GM18508 (cell line): Measurements from ENCODE around the gene RPS26.
"Not testable (repeated sequence)": the region's sequence is repeated elsewhere in the genome, so short reads cannot be mapped to it uniquely, and the experiment has no call there.

ENCODE experiments used
- ATAC-seq: cut with Tn5 transposase; IDR thresholded peaks from one replicate; pipeline ENCODE4 v1.9.1; 2021; ENCODE audit warnings: moderate number of reproducible peaks; ENCODE audit not compliant: insufficient read depth, unreplicated experiment

RPS26 gene

DNA sequence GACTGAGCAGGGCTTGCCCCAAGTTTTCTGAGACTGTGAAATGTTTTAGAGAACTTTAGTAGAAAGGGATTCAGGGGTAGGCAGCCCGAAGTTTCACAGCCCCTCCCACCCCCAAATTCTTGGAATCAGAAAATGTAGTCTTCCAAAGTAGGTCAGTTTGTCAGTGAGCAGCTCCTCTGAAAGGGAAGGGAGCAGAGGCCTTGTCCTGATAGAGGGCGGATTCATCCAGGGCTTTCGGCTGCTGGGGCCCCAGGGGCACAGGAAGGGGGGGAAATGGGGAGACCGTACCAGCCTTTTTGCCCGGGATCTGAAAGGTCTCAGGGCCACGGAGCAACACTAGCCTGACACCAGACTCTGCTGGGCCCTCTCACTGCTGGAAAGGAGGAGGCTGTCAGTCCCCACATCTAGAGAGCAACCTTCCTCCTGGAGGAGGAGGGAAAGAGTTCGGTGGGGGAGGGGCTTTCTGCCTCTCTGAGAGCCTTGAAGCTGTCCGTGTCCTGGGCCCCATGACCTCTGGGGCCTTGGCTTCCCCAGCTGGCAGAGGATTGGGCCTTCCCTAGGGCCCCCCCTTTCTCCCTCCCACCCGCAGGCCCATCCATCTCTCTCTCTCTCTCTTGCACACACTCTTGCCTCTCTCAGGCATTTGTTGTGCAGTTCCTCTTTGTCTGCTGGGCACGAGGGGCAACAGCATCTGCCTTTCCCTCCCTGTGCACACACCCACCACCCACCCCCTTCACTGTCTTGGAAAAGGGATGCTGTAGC is 21.1 kb upstream of the RPS26 start, which contains the start of gene IKZF4:
TSS of gene IKZF4 (plus strand) at position 621 of the 762 bp plus-strand sequence. CDS start 451 bp downstream, outside the sequence.
- ATAC-seq, result no peak

DNA sequence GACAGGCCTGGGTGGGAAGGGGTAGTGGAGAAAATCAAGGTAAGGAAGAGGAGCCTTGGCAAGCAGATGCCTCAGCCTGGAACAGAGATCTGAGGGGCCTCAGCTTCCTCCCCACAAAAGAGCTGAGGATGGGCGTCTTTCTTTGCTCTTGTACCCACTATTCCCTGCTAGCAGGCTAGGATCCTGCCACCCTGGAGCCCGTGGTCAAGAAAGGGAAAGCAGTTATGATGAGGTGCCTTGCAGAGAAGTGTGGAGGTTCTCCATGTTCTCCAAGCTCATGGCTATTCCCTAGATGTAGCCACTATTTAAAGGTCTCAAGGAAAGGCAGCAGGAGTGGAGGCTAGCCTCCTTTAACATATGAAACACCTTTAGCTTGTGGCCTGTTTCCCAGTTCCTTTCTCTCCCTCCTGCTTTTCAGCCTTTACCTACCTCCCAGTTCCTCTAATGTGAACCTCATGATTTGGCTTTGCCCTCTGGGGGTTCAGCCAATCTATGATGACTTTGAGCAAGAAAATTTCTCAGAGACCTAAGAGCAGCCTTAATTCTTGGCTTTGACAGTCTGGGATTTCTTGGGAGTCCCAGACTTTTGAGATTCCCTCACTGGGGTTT is 19.7 kb upstream of the RPS26 start:
- ATAC-seq, result no peak

DNA sequence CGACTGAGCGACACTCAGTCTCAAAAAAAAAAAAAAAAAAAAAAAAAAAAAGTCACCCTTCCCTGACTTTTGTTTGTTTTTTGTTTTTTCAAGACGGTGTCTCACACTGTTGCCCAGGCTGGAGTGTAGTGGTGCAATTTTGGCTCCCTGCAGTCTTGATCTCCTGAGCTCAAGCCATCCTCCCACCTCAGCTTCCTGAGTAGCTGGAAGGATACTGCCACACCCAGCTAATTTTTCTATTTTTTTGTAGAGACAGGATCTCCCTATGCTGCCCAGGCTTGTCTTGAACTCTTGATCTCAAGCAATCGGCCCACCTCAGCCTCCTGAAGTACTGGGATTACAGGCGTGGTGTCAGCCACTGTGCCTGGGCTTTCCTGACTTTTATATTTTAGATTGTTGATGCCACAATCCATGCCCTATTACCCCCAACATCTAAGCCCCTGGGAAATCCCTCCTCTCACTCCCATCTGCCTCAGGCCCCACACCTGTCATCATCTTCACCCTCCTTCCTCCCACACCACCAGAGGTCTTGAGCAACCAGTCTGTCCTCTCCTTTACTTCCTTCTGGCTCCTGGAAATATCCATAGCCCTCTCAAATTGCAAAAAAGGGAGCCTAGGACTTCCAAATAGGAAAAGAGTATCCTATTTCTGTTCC is 13.1 kb upstream of the RPS26 start:
- no peak for ATAC-seq

DNA sequence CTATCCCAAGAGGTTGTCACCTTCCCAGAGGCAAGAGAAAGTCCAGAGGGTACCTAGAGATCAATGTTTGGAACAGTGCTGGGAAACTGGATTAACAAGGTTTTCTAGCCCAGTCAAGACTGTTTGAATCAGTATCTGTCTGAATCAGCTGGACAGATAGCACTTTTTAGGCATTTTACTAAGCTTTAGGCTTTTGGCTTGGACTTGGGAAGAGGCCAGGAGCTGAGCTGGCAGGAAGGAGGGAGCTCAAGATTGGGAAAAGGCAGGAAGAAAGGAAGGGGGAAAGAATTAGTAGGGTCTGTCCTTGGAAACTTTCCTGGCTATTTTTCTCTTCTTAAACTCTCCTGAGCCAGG is 12.6 kb upstream of the RPS26 start:
- no peak for ATAC-seq

DNA sequence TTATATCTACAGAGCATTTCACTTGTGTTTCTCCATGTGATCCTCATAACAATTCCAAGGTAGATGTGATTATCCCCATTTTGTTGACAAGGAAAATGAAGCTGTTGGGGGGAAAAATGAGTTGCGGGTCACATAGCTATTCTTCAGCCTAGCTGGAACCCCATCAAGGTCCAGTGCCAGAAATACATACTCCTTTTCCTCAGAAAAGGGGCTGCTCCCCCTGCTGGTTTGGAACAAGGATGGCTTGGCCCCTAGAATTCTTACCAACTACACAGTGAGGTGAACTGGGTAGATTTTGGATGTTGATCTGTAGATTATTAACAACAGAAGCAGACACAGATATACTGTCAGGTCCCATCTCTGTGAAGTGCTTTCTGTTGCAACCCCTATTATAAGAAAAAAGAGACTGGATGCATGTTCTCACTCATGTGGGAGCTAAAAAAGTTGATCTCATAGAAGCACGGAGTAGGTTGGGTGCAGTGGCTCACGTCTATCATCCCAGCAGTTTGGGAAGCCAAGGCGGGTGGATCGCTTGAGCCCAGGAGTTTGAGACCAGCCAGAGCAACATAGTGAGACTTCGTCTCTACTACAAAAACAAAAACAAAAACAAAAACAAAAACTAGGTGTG is 11.9 kb upstream of the RPS26 start:
- no peak for ATAC-seq

DNA sequence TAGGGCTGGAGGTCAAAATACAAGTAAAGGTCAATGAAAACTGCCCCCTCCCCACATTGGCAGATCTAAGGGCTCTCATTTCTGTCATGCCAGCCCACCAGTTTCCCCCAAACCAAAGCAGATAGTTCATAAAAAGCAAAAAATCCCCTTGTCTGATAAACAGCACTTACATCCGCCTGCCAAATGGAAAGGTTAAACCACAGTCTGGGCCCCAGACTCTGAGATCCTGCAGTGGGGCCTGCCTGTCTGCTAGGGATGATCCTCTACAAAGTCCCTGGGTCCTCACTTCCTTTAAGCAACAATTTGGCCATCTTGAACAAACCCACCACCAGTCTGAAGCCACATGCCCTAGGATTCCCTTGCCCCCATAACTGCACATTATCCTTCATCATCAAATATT is 9.7 kb upstream of the RPS26 start:
- no peak for ATAC-seq

DNA sequence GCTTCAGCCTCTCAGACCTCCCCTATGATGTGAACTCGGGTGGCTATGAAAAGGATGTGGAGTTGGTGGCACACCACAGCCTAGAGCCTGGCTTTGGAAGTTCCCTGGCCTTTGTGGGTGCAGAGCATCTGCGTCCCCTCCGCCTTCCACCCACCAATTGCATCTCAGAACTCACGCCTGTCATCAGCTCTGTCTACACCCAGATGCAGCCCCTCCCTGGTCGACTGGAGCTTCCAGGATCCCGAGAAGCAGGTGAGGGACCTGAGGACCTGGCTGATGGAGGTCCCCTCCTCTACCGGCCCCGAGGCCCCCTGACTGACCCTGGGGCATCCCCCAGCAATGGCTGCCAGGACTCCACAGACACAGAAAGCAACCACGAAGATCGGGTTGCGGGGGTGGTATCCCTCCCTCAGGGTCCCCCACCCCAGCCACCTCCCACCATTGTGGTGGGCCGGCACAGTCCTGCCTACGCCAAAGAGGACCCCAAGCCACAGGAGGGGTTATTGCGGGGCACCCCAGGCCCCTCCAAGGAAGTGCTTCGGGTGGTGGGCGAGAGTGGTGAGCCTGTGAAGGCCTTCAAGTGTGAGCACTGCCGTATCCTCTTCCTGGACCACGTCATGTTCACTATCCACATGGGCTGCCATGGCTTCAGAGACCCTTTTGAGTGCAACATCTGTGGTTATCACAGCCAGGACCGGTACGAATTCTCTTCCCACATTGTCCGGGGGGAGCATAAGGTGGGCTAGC is 7.0 kb upstream of the RPS26 start:
- no peak for ATAC-seq

DNA sequence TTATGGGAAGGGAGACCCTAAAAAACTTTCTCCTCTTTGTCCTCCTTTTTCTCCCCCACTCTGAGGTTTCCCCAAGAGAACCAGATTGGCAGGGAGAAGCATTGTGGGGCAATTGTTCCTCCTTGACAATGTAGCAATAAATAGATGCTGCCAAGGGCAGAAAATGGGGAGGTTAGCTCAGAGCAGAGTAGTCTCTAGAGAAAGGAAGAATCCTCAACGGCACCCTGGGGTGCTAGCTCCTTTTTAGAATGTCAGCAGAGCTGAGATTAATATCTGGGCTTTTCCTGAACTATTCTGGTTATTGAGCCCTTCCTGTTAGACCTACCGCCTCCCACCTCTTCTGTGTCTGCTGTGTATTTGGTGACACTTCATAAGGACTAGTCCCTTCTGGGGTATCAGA is 4.6 kb upstream of the RPS26 start:
- ATAC-seq, result no peak

DNA sequence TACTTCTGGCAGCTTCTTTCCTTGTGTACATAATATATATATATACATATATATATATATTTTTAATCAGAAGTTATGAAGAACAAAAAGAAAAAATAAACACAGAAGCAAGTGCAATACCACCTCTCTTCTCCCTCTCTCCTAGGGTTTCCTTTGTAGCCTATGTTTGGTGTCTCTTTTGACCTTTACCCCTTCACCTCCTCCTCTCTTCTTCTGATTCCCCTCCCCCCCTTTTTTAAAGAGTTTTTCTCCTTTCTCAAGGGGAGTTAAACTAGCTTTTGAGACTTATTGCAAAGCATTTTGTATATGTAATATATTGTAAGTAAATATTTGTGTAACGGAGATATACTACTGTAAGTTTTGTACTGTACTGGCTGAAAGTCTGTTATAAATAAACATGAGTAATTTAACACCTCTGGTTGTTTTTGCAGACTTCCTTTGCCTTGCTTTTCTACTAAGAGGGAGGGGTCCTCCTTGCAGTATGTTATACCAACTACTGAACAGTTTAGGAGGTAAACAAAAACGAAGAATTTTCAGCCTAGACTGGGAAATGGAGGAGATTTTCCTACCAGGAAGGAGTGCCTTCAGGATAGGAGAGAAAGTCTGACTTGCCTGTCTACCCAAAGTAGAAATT is 3.6 kb upstream of the RPS26 start:
- no peak for ATAC-seq

DNA sequence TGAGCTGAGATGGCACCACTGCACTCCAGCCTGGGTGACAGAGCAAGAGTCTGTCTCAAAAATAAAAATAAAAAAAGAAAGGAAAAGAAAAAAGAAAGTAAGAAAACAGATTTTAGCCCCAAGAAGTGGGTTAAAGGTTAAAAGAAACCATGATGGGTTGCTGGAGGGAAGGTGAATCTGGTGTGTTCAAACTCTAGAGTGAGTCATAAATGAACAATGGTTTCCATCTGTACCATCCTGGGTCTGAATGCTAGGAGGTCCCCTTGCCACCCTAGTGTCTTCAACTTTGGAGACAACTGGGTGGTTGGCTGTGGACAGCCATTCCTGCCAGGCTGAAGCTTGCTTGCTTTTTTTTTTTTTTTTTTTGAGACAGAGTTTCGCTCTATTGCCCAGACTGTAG is 1.6 kb upstream of the RPS26 start:
- ATAC-seq, result no peak

DNA sequence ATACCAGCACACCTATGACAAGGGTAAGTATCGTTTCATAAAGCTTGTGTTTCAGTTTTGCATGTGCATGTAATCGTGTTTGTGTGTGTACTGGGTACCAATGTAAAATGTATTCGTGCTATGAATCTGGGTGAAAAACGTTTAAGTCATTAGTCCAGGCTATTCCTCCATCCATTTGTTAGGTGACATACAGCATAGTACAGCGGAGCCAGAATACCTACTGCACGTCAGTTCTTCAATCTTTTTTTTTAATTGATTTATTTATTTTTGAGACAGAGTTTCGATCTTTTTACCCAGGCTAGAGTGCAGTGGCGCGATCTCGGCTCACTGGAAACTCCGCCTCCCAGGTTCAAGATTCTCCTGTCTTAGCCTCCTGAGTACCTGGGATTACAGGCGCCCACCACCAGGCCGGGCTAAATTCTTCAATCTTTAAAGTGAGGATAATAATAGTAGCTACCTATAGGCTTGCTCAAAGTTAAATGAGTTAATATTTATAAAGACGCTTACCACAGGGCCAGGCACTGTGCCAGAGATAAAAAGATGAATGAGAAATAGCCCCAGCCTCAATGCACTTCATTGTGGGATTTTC is 661 bp upstream of the RPS26 start:
- ATAC-seq, result no peak

DNA sequence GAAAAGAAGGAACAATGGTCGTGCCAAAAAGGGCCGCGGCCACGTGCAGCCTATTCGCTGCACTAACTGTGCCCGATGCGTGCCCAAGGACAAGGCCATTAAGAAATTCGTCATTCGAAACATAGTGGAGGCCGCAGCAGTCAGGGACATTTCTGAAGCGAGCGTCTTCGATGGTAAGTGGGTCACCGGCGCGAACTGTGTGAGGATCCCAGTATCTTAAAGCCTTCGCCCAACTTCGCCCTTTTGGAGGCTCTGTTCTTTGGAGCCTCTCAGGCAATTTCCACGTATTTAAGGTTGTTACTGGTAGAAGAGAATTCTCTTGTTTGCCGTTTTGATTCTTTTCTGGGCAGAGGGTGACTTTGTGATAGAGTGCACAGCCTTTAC is 704 bp downstream of the RPS26 start:
- not testable (repeated sequence) for ATAC-seq

DNA sequence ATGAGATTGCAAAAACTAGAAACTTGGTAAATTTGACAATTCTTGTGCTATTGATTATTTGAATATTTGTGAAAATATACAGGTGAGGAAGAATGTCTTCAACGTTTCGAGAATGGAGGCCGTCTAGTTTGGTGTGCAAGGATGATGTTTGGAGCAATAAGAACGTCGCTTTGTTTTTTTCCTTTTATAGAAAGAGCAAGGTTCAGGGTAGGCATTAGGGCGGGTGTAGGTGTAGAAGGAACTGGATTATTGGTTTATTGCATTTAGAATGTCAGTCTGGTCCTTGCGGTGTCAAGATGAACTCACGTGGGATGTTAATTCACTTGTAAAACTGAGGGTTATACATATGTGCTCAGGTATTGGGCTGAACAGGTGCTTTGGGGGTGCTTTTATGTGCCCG is 1.1 kb downstream of the RPS26 start:
- no peak for ATAC-seq

DNA sequence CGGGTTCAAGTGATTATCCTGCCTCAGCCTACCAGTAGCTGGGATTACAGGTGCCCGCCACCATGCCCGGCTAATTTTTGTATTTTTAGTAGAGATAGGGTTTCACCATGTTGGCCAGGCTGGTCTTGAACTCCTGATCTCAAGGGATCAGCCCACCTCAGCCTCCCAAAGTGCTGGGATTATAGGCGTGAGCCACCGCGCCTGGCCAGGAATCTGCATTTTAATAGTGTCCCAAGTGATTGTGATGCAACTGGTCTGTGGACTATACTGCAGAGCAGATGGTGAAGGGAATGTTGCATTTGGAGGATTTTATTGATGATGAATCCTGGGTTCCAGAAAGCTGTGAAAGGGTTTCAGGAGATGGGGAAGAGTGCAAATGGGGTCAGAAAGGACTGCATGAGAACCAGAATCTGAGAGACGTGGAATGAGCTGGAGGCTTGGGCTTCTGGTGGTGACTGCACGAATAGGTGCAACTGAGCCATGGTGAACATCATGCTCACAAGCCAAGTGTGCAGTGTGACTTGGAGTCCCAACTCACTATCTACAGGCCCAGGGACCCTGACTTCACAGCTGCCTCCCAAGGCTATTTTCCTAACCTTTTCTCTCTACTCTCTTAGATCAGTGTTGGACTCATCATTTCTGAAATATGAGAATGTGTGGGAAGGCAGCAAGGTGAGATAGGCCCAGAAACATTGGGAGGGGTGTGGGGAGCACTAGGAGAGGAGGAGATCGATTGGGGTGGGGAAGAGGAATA is 4.5 kb downstream of the RPS26 start:
- ATAC-seq, result no peak

DNA sequence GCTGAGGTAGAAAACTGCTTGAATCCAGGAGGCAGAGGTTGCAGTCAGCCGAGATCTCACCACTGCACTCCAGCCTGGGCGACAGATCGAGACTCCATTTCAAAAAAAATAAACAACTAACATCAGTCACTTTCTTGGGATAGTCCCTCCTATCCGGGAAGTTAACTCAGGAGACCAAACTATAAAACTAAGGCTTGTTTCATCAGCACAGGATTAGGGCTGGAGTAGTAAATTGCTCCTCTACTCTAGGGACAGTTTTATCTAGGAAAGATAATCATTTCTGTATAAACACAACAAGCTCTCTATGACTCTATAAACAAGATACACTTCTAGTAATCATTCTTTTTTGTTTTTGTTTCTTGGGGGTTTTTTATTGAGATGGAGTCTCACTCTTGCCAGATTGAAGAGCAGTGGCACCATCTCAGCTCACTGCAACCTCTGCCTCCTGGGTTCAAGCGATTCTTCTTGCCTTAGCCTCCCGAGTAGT is 11.7 kb downstream of the RPS26 start:
- no peak for ATAC-seq

DNA sequence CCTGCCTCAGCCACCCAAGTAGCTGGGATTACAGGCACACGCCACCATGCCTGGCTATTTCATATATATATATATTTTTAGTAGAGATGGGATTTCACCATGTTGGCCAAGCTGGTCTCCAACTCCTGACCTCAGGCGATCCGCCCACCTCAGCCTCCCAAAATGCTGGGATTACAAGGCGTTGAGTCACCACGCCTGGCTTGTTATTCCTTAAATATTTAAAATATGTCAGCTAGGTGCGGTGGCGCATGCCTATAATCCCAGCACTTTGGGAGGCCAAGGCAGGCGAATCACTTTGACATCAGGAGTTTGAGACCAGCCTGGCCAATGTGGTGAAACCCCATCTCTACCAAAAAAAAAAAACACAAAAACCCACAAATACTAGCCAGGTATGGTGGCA is 18.2 kb downstream of the RPS26 start:
- not testable (repeated sequence) for ATAC-seq

DNA sequence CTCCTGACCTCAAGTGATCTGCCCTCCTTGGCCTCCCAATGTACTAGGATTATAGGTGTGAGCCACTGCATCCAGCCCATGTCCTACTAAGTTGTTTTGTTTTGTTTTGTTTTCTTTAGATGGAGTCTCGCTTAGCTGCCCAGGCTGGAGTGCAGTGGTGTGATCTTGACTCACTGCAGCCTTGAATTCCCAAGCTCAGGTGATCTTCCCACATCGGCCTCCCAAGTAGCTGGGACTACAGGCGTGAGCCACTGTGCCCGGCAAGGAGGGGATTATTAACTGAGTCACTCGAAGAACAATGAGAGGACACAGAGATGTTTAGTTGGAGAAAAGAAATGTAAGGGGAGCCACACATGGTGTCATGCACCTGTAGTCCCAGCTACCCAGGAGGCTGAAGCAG is 20.3 kb downstream of the RPS26 start:
- no peak for ATAC-seq

DNA sequence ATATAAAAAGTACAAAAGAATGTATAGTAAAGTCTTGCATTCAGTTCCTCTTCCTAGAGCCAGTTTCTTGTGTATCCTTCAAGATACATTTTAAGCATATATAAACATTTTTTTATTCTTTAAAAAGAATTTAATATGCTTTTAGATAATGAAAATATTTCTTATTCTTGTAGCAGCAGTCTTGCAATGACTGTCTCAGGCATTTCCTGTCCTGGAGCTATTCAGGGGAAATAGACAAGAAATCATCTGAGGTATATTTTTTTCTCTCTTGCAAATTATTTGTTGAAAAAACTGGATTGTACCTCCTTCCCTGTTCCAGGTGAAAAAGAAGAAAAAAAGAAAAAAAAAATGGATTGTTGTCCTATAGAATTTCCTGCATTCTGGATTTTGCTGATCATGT is 21.3 kb downstream of the RPS26 start:
- no peak for ATAC-seq

DNA sequence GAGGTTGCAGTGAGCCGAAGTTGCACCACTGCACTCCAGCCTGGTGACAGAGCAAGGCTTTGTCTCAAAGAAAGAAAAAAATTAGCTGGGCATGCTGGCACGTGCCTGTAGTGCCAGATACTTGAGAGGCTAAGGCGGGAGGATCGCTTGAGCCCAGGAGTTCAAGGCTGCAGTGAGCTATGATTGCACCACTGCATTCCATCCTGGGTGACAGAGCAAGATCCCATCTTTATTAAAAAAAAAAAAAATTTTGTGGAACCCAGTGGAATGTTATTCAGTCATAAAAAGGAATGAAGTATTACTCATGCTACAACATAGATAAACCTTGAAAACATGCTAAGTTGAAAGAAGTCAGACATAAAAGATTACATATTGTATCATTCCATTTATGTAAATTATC is 29.9 kb downstream of the RPS26 start:
- no peak for ATAC-seq
